Thyroid gland (tissue), 4 donors: ENCODE data around the gene GATD1. TPM values are rescaled to one million over a fixed set of nuclear protein-coding genes. Genes with fewer than 3 reads are reported as not detected.

Source experiments
- DNase-seq, 2 donors: peaks; one replicate each; pipeline ENCODE4 v3.0.0-alpha.2; 2019
- H3K27ac ChIP-seq, 3 donors: fragments of 200-600 bp; sonication (generic); 1 replicate in 2 of 3; 2 replicates in 1 of 3; pipeline ENCODE4 v1.5.1; 2016 to 2019; ENCODE audit warnings: mild to moderate bottlenecking in 1 of 3, moderate library complexity in 1 of 3
- H3K27me3 ChIP-seq: fragments of 200-600 bp; sonication (generic); one replicate; pipeline ENCODE4 v1.5.1; 2019
- H3K36me3 ChIP-seq, 2 donors: fragments of 200-600 bp; sonication (generic); one replicate each; pipeline ENCODE4 v1.5.1; 2016 to 2019
- H3K4me1 ChIP-seq, 2 donors: fragments of 200-600 bp; sonication (generic); one replicate each; pipeline ENCODE4 v1.5.1; 2017 to 2019
- H3K4me3 ChIP-seq, 3 donors: fragments of 200-600 bp; sonication (generic); replicated peaks in 1 of 3; 1 replicate in 2 of 3; 2 replicates in 1 of 3; pipeline ENCODE4 v1.5.1; 2016; ENCODE audit warnings: mild to moderate bottlenecking in 1 of 3
- H3K9me3 ChIP-seq: fragments of 200-600 bp; sonication (generic); one replicate; pipeline ENCODE4 v1.5.1; 2017
- POLR2A ChIP-seq, 2 donors: fragments of 450-650 bp; IDR thresholded peaks; one replicate each; pipeline ENCODE4 v1.6.1; 2017; ENCODE audit warnings: antibody characterized with exemption in 2 of 2, mild to moderate bottlenecking in 2 of 2, moderate library complexity in 1 of 2
- WGBS, 2 donors: methylation state at CpG; one replicate each; pipeline ENCODE4 v1.1.5; 2017; 5-methylcytosine and 5-hydroxymethylcytosine counted together
- intact Hi-C: fragments of 100-400 bp; cut with DNase I; formaldehyde crosslinking; loops from one replicate; pipeline ENCODE4 v1.15.1; 2023
- total RNA-seq, 4 donors: library from RNA; depleted of rRNA; stranded (reverse); fragments of >200 nt; gene quantifications; one replicate each; pipeline ENCODE4 v1.2.3, GENCODE V29; 2016
- TF ChIP-seq, protein P1 (sequence below), 6 experiments: fragments of 200-600 bp in 3 of 6; fragments of 450-650 bp in 3 of 6; sonication (generic) in 3 of 6; IDR thresholded peaks; one replicate each; pipeline ENCODE4 v1.5.1; 2016 to 2019; ENCODE audit warnings: antibody characterized with exemption in 6 of 6, mild to moderate bottlenecking in 2 of 6, inconsistent platforms in 1 of 6, moderate library complexity in 1 of 6

The GATD1 gene
- total RNA-seq, 4 donors from 2014 or later: 27.4 to 47.6 (median 35.5) TPM

DNA sequence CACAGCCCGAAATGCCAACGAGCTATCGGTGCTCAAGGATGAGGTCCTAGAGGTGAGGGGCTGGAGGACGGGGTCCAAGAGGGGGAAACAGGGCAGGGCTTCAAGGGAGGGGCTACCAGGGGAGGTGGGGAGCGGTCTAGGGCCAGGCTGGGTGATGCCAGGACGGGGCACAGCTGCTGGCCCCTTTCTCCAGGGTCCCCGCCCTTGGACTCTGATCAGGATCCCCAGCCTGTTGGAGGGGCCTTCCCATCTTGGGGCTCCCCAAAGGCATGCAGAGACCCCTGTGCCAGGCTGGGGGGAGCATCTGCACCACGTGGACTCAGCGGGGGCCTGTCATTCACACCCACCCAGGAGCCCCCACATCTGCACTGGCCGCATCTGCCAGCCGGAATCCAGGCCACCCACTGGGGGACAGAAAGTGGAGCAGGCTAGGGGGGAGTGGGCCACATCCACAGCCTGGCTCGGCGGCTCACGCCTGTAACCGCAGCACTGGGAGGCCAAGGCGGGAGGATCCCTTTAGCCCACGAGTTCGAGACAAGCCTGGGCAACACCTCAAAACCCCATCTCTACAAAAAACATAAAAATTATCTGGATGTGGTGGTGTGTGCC is 52.4 kb downstream of the GATD1 start:
- Histone ChIP-seq H3K27me3 (no peaks in the 10 kb centered on the region), H3K4me1 (peaks cover 23 to 34% of the 10 kb centered on the region in 2 donors), H3K36me3 (peaks cover 25% of the 10 kb centered on the region in 2 donors), H3K27ac (no peak overlapping the region), H3K9me3 (no peaks in the 10 kb centered on the region), H3K4me3 (no peak overlapping the region)
- no peak for TF ChIP-seq POLR2A (IDR thresholded peaks at IDR 0.05)
- TF ChIP-seq, protein P1, sequence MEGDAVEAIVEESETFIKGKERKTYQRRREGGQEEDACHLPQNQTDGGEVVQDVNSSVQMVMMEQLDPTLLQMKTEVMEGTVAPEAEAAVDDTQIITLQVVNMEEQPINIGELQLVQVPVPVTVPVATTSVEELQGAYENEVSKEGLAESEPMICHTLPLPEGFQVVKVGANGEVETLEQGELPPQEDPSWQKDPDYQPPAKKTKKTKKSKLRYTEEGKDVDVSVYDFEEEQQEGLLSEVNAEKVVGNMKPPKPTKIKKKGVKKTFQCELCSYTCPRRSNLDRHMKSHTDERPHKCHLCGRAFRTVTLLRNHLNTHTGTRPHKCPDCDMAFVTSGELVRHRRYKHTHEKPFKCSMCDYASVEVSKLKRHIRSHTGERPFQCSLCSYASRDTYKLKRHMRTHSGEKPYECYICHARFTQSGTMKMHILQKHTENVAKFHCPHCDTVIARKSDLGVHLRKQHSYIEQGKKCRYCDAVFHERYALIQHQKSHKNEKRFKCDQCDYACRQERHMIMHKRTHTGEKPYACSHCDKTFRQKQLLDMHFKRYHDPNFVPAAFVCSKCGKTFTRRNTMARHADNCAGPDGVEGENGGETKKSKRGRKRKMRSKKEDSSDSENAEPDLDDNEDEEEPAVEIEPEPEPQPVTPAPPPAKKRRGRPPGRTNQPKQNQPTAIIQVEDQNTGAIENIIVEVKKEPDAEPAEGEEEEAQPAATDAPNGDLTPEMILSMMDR (IDR thresholded peaks at IDR 0.05): no peak
- DNase-seq: no peak
- intact Hi-C loops: loop anchor here (5.0 to 10.0 kb wide), 2 partner anchors 60 to 173 kb away; no protein-coding TSS in a partner anchor
- WGBS, 2 donors: 85 to 86% methylated on average over 13 to 17 of the region's 18 CpGs

DNA sequence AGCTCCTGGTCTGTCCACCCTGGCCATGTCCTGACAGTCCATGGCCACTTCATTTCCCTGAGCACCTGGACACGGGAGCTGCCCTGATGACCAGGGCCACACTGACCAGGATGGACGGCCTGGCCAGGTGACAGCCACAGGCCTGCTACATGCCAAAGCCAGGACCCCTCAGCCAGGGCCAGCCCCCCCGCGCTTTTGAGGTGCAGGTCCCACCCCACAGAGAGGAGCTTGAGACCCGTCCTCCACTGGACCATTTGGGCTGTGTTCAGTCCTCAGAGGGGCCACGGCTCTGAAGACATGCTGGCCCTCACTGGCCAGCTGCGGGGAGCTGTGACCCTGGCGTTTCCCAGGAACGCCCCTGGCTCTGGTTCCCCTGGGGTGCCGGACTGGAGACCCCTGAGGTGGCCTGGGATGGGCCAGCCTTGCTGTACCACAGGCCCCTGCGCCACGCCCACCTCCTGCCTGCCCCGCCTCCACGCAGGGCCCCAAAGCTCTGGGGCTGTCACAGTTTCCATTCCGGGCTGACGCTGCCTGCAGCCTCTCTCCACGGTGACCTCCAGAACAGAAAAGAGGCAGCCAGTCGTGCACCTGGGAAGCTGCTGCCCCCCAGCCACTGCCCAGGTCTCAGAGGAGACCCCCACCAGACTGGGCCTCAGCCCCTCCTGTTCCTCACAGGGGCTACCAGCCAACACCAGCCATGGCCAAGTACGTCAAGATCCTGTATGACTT is 53.1 kb downstream of the GATD1 start:
- Histone ChIP-seq H3K27ac (no peak overlapping the region), H3K4me3 (no peak overlapping the region), H3K4me1 (peaks cover 23 to 34% of the 10 kb centered on the region in 2 donors), H3K9me3 (no peaks in the 10 kb centered on the region), H3K27me3 (no peaks in the 10 kb centered on the region), H3K36me3 (peaks cover 25% of the 10 kb centered on the region in 2 donors)
- TF ChIP-seq, protein P1 (IDR thresholded peaks at IDR 0.05): no peak
- no peak for TF ChIP-seq POLR2A (IDR thresholded peaks at IDR 0.05)
- intact Hi-C loops: loop anchor here (10.0 kb wide), 1 partner anchor 59 kb away; no protein-coding TSS in a partner anchor
- 78 to 100% methylated on average over 6 to 11 of the region's 19 CpGs for WGBS, 2 donors
- DNase-seq: no peak

DNA sequence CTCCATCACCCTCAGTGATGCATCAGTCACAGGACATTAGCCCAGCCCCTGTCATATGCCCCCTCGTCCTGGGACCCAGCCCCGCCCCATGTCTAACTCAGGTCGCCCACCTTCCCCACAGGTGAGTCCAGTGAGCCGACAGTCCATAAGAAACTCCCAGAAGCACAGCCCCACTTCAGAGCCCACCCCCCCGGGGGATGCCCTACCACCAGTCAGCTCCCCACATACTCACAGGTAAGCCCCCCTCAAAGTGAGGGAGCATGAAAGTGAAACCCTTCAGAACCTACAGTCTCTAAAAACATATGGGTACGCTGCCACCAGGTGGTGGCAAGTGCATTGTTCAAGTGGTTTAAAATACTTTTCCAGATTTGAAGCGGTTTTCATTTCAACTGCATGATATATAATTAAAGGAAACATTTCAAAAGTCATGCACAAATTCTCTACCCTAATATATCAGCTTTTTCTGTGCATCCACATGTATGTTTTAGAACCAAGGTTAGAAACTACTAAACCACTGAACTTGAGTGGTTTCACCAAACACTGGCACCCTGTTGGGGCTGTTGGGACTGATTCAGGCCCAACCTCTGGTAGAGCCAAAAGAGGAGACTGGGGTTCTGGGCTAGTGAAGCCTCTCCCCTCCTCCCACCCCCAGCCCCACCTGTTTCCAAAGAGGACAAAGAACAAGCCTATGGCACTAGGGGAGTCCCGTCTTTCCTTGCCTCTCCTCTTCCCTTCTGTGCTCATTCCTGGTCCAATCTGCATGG is 54.0 kb downstream of the GATD1 start:
- DNase-seq: peak; percentile 45 to 46
- WGBS, 2 donors: 52 to 74% methylated on average over 8 of the region's 8 CpGs
- intact Hi-C loops: loop anchor here (10.0 kb wide), 1 partner anchor 59 kb away; no protein-coding TSS in a partner anchor
- H3K27ac ChIP-seq: no peak overlapping the region
- no peaks in the 10 kb centered on the region for H3K27me3 ChIP-seq
- TF ChIP-seq, protein P1 (IDR thresholded peaks at IDR 0.05): peak in 5 of 6 experiments; percentile 31 to 56 (median 49)
- no peak for TF ChIP-seq POLR2A (IDR thresholded peaks at IDR 0.05)
- H3K4me1 ChIP-seq: peaks cover 23 to 31% of the 10 kb centered on the region in 2 donors
- peaks cover 25% of the 10 kb centered on the region in 2 donors for H3K36me3 ChIP-seq
- H3K4me3 ChIP-seq: no peak overlapping the region
- H3K9me3 ChIP-seq: no peaks in the 10 kb centered on the region

DNA sequence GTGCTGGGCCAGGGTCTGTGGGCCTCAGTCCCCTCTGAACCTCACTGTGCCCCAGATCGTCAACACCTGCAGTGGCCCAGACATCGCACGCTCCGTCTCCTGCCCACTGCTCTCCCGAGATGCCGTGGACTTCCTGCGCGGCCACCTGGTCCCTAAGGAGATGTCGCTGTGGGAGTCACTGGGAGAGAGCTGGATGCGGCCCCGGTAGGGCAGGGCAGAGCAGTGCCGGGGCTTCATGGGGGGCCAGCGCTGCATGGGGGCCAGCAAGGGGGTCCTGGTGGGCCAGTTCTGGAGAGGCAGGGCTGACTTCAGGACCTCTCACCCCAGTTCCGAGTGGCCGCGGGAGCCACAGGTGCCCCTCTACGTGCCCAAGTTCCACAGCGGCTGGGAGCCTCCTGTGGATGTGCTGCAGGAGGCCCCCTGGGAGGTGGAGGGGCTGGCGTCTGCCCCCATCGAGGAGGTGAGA is 54.9 kb downstream of the GATD1 start:
- H3K4me3 ChIP-seq: no peak overlapping the region
- H3K9me3 ChIP-seq: no peaks in the 10 kb centered on the region
- DNase-seq: no peak
- peaks cover 25% of the 10 kb centered on the region in 2 donors for H3K36me3 ChIP-seq
- H3K27ac ChIP-seq: no peak overlapping the region
- peaks cover 18 to 22% of the 10 kb centered on the region in 2 donors for H3K4me1 ChIP-seq
- no peak for TF ChIP-seq POLR2A (IDR thresholded peaks at IDR 0.05)
- TF ChIP-seq, protein P1 (IDR thresholded peaks at IDR 0.05): no peak
- WGBS, 2 donors: 94% methylated on average over 9 of the region's 20 CpGs; no CpG with 5 or more reads in 1 of the 2 donors
- intact Hi-C loops: loop anchor here (10.0 kb wide), 1 partner anchor 58 kb away; no protein-coding TSS in a partner anchor
- H3K27me3 ChIP-seq: no peaks in the 10 kb centered on the region
